GM12864 (cell line): Measurements from ENCODE around the gene TANGO6.

Experiments used
- DNase-seq: peaks from one replicate; pipeline ENCODE4 v3.0.0-alpha.2; 2011; ENCODE audit warnings: low read depth
- H3K4me3 ChIP-seq: 2 replicates; pipeline ENCODE4 v1.5.1; 2011; ENCODE audit warnings: mild to moderate bottlenecking, low read depth, low read length, control low read depth
- CTCF ChIP-seq: IDR thresholded peaks from 2 replicates; pipeline ENCODE4 v1.5.1; 2011; ENCODE audit warnings: low read depth, mild to moderate bottlenecking, moderate library complexity, low read length, control low read depth, inconsistent platforms; ENCODE audit errors: missing control alignments

The TANGO6 gene

GRCh38 chr16:69089091-69089910 is 246.0 kb downstream of the TANGO6 start:
- DNase-seq: peak; percentile 26
- H3K4me3 ChIP-seq: no peak overlapping the region
- no peak for TF ChIP-seq CTCF

GRCh38 chr16:69093974-69094373 is 250.6 kb downstream of the TANGO6 start:
- no peak for TF ChIP-seq CTCF
- DNase-seq: no peak
- H3K4me3 ChIP-seq: no peak overlapping the region

- TF ChIP-seq CTCF: no peak
- no peak overlapping the region for H3K4me3 ChIP-seq
- DNase-seq: no peak
These were observed 251.2 kb downstream of the TANGO6 start for GRCh38 chr16:69094501-69094900.

GRCh38 chr16:69095193-69095592 is 251.9 kb downstream of the TANGO6 start:
- no peak for DNase-seq
- no peak for TF ChIP-seq CTCF
- no peak overlapping the region for H3K4me3 ChIP-seq

GRCh38 chr16:69100071-69100691 is 256.9 kb downstream of the TANGO6 start:
- no peak for DNase-seq
- no peak overlapping the region for H3K4me3 ChIP-seq
- TF ChIP-seq CTCF: no peak

GRCh38 chr16:69105501-69106361 is 262.4 kb downstream of the TANGO6 start, which contains the start of gene HAS3:
Gene HAS3 (plus strand): TSS chr16:69105653. CDS start chr16:69109396, 3,743 bp downstream.
- H3K4me3 ChIP-seq: peak within 1 kb of the TSS; percentile 48
- no peak for DNase-seq
- TF ChIP-seq CTCF: peak; percentile 28
